IPS-NIHi7 (cell line): ENCODE data around the gene APCDD1.
"Not testable (repeated sequence)": the region's sequence is repeated elsewhere in the genome, so short reads cannot be mapped to it uniquely, and the experiment has no call there.

Experiments
- DNase-seq: peaks from one replicate; pipeline ENCODE4 v3.0.0; 2012; ENCODE audit warnings: mixed read lengths; ENCODE audit errors: extremely low spot score

APCDD1 gene

DNA sequence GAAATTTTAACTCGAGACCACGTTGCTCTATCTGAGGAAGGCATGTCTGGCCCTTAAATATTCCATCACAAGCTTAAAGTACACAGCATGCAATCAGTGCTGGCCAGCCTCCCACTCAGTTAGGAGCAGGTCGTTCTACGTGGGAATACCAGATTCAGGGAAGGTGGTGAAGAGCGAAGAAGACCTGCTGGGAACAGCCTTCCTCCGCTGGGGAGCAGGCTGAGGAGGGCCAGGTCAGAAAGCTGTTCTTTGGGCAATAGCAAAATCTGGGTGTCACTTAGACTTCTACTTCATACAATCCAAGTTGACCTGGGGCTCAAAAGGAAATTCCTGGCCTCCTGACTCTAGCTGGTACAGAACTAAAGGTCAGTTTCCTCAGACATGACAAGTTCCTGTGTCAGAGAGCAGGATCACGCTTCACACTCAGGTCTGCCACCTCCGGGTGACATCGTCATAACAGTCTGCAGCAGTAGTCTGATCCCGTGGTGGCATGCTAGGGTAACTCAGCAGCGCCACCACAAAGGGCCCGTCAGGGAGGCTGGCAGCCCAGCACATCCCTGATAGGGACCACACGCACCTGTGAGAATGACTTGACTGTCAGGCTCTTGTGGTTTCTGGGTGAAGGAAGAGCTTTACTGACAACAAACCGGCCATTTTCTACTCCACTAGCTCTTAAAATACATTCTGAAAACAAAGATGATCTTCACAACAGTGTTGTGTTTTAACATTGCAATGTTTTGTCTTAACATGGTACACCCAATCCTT, 36.1 kb downstream of the APCDD1 start:
- peak; percentile 66 for DNase-seq

- no peak for DNase-seq
Measured at GRCh38 chr18:10495936-10496335, 41.5 kb downstream of the APCDD1 start.

DNA sequence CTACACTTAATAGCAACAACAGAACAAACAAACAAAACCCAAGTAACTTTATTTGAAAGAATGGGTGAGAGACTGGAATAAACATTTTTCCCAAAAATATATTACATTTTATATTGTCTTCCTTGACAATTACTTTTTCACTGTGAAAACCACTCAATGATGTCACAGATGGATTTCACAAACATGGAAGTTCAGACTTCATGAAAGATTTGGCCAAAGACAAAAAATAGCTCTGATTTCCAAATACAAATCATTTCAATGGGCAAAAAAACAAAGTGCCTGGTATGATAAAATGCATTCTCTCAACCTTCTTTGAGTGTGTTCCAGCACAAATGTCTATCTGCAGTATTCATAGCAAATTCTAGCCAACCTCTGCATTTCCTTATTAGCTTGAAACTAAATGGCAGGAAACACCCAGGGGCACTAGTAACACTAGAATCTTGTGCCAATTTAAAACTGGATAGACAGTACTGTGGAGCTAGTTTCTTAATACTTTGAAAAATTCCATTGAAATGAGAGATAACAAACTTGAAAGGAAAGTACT, 42.8 kb downstream of the APCDD1 start:
- DNase-seq = no peak

GRCh38 chr18:10499230-10499629, 44.8 kb downstream of the APCDD1 start:
- DNase-seq = no peak

- DNase-seq = no peak
Measured at GRCh38 chr18:10500038-10500437, 45.6 kb downstream of the APCDD1 start.

GRCh38 chr18:10504723-10505122, 50.3 kb downstream of the APCDD1 start:
- DNase-seq = no peak

- not testable (repeated sequence) for DNase-seq
Measured at GRCh38 chr18:10505892-10506291, 51.5 kb downstream of the APCDD1 start.

GRCh38 chr18:10508591-10508990, 54.2 kb downstream of the APCDD1 start:
- no peak for DNase-seq

DNA sequence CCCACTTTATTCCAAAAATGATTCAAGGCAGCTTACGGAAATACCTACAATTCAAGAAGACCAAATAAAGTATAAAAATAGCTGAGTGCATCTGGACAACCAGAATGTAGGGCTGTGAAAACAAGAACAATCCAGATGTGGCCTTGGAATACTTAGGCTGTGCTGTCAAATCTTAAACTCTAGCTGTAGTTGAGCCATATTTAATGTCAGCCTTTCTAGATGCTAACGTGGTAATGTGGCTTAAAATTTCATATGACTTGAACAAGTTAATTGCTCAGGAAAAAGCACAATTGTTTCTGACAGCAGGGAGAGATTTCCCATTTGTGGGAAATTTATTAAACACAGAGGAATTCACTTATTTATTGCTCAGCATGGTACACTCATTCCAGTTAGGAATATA, 56.8 kb downstream of the APCDD1 start:
- DNase-seq = no peak

- DNase-seq = no peak
Measured at GRCh38 chr18:10514082-10514481, 59.6 kb downstream of the APCDD1 start.

GRCh38 chr18:10514601-10515000, 60.2 kb downstream of the APCDD1 start:
- DNase-seq = no peak

DNA sequence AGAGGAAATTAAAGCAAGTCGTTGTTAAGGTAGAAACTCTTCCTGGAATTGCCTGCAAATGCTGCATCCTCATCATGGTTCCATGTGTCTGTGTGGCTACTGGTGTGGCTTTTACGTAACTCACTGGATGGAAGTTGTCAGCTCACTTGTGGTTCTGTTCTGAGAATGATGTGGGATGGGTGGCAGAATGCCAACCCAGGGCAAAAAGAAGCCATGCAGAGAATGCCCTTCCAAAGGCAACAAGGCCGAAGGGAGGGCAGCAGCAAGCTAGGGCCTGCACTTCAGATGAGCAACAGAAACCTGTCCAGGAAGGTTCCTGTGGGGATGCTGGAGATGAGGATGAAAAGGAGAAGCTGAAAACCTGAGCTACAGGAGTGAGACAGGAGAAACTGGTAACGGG, 61.0 kb downstream of the APCDD1 start:
- DNase-seq = no peak

- DNase-seq = no peak
Measured at GRCh38 chr18:10516078-10516477, 61.6 kb downstream of the APCDD1 start.

DNA sequence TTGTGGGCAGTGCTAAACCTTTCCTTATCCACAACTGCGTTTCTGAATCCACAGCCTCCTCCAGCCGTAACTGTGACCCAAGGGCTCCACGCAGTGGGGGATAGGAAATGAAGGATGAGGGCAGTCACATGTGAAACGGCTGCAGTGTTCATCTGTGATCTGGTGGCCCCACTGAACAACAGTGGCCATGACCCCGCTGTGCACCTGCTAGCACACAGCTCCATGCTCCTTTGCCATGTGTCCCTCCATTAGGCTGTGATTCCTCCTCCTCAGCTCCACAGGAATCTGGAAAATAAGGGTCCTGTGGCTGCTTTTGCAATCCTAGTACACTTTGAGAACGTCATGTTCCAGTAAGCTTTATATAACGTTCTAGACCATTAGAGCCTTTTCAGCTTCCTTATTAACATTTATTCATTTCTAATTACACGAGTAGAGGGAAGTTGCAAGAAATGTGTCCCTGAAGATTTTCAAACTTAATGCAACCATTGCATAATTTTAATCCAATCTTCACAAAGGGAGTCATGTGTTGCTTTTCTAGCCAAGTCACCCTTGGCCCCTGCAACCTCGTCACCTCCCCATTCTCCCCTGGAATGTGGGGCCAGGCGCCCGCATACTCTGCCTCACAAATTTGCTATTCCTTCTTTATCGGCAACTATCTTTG, 64.3 kb downstream of the APCDD1 start:
- peak; percentile 28 for DNase-seq

- no peak for DNase-seq
Measured at GRCh38 chr18:10519366-10519765, 64.9 kb downstream of the APCDD1 start.

GRCh38 chr18:10519999-10520935, 65.8 kb downstream of the APCDD1 start:
- DNase-seq = peak; percentile 83

GRCh38 chr18:10521566-10521965, 67.1 kb downstream of the APCDD1 start:
- no peak for DNase-seq

GRCh38 chr18:10522574-10522973, 68.1 kb downstream of the APCDD1 start:
- no peak for DNase-seq

- DNase-seq = no peak
Measured at GRCh38 chr18:10523544-10523943, 69.1 kb downstream of the APCDD1 start.

- no peak for DNase-seq
Measured at GRCh38 chr18:10524507-10525370, 70.3 kb downstream of the APCDD1 start.

DNA sequence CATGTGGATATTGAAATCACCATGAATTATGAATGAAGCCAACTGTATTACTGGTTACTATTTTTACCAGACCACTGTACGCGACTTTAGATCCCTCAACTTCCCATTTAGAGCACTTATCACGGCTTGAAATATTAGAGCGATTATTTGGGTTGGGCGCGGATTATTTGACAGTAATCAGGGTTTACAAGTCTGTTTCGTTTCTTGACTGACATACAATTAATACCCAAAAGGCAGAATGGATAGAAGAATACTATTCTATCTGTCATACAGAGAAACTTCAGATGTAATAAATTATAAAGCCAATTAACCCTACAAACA, 70.9 kb downstream of the APCDD1 start:
- no peak for DNase-seq
